H1 (cell line): Measurements from ENCODE around the gene YWHAB. TPM values are rescaled to one million over a fixed set of nuclear protein-coding genes. Genes with fewer than 3 reads are reported as not detected.

Source experiments
- BACH1 ChIP-seq: IDR thresholded peaks from 2 replicates; pipeline ENCODE4 v1.6.1; 2012; ENCODE audit warnings: low read length, improper control_type of control experiment
- KDM4A ChIP-seq: IDR thresholded peaks from one replicate; pipeline ENCODE4 v1.7.1; 2012; ENCODE audit warnings: low read depth, mild to moderate bottlenecking, moderate library complexity, low read length, inconsistent platforms; ENCODE audit not compliant: severe bottlenecking
- RAD21 ChIP-seq, 2 experiments: IDR thresholded peaks in 1 of 2; conservative IDR thresholded peaks in 1 of 2; 2 replicates each; pipeline ENCODE4 v1.6.1; 2011; ENCODE audit warnings: low read depth in 2 of 2, low read length in 2 of 2, improper control_type of control experiment in 1 of 2, inconsistent platforms in 1 of 2, mild to moderate bottlenecking in 1 of 2, moderate library complexity in 1 of 2
- RBBP5 ChIP-seq: IDR thresholded peaks from 2 replicates; pipeline ENCODE4 v1.7.1; 2012; ENCODE audit warnings: low read depth, mild to moderate bottlenecking, inconsistent platforms, low read length, moderate library complexity, borderline replicate concordance
- polyA plus RNA-seq, 7 experiments: library from polyadenylated mRNA; depleted of rRNA in 3 of 7; stranded (reverse) in 5 of 7; unstranded in 2 of 7; fragments of >200 nt in 5 of 7; fragments of 200-250 nt in 2 of 7; gene quantifications; 1 replicate in 5 of 7; 2 replicates in 1 of 7; 4 replicates in 1 of 7; pipeline versions ENCODE4 v1.2.1 to v1.2.3, GENCODE V29; 2011 to 2013; ENCODE audit warnings: missing spikeins in 2 of 7, mixed read lengths in 2 of 7
- total RNA-seq: library from RNA; stranded (reverse); fragmentation: NEBNext Ultra II Directional; extraction: Animal tissue kit (Norgen Biotek cat#: 25700); gene quantifications from 2 replicates; pipeline ENCODE4 v1.2.1, GENCODE V29; 2021

The YWHAB gene
- total and polyA plus RNA-seq, 2 of the 8 experiments (the other 6 are each of a cell fraction or from before 2014, with no cell fraction given) = 72.9 to 256 TPM

- TF ChIP-seq RBBP5 (peak; percentile 98; the same call in 1 of the 2 replicates), KDM4A (peak; percentile 55), BACH1 (no peak), RAD21 (IDR thresholded peaks at IDR 0.05 in 1 of 2, conservative IDR thresholded peaks at IDR 0.05 in 1 of 2; ENCODE audit: low read depth in 2 of 2, low read length in 2 of 2) (no peak)
These were observed at the start of gene YWHAB (continued) for GRCh38 chr20:44885392-44886265.
